Liver (tissue), 9 donors: ENCODE measurements around the gene C2. TPM values are rescaled to one million over a fixed set of nuclear protein-coding genes. Genes with fewer than 3 reads are reported as not detected.

ENCODE experiments used
- DNase-seq: peaks from one replicate; pipeline ENCODE4 v3.0.0-alpha.2; 2017; ENCODE audit warnings: low spot score
- H3K27ac ChIP-seq, 2 donors: one replicate each; pipeline ENCODE4 v1.7.0; 2013; ENCODE audit warnings: inconsistent platforms in 2 of 2, low read length in 2 of 2, control low read depth in 1 of 2, low read depth in 1 of 2, mild to moderate bottlenecking in 1 of 2
- H3K27me3 ChIP-seq, 4 donors: one replicate each; pipeline versions ENCODE4 v1.6.1 to v1.7.0; 2013; ENCODE audit warnings: low read length in 3 of 4, inconsistent platforms in 1 of 4, mild to moderate bottlenecking in 1 of 4, moderate library complexity in 1 of 4; ENCODE audit not compliant: control insufficient read depth in 4 of 4, insufficient read depth in 4 of 4
- H3K36me3 ChIP-seq, 4 donors: one replicate each; pipeline versions ENCODE4 v1.6.1 to v1.7.0; 2013; ENCODE audit warnings: low read length in 3 of 4, mild to moderate bottlenecking in 3 of 4, low read depth in 1 of 4, moderate library complexity in 1 of 4; ENCODE audit not compliant: control insufficient read depth in 4 of 4, insufficient read depth in 3 of 4
- H3K4me1 ChIP-seq, 4 donors: one replicate each; pipeline versions ENCODE4 v1.6.1 to v1.7.0; 2013; ENCODE audit warnings: low read length in 3 of 4, mild to moderate bottlenecking in 3 of 4, moderate library complexity in 1 of 4; ENCODE audit not compliant: control insufficient read depth in 4 of 4, insufficient read depth in 4 of 4
- H3K4me3 ChIP-seq, 3 donors: one replicate each; pipeline versions ENCODE4 v1.6.1 to v1.7.0; 2013; ENCODE audit warnings: low read length in 3 of 3, control low read depth in 1 of 3, low read depth in 1 of 3, mild to moderate bottlenecking in 1 of 3
- H3K9ac ChIP-seq, 2 donors: one replicate each; pipeline ENCODE4 v1.7.0; 2013; ENCODE audit warnings: low read length in 2 of 2, mild to moderate bottlenecking in 2 of 2, moderate library complexity in 2 of 2, control low read depth in 1 of 2, low read depth in 1 of 2
- H3K9me3 ChIP-seq, 4 donors: one replicate each; pipeline versions ENCODE4 v1.6.1 to v1.7.0; 2013; ENCODE audit warnings: low read length in 3 of 4; ENCODE audit not compliant: control insufficient read depth in 4 of 4
- ATF3 ChIP-seq: IDR thresholded peaks from 2 replicates; pipeline ENCODE4 v1.6.1; 2016; ENCODE audit warnings: antibody characterized with exemption
- CTCF ChIP-seq: fragments of 150-350 bp; IDR thresholded peaks from 2 replicates; pipeline ENCODE4 v1.5.1; 2017; ENCODE audit warnings: improper control_type of control experiment, low read depth, low read length; ENCODE audit not compliant: missing input control
- FOXA2 ChIP-seq: IDR thresholded peaks from 2 replicates; pipeline ENCODE4 v1.6.1; 2016; ENCODE audit warnings: antibody characterized with exemption
- GABPA ChIP-seq, 2 donors: IDR thresholded peaks in 1 of 2; conservative IDR thresholded peaks in 1 of 2; 2 replicates each; pipeline ENCODE4 v1.6.1; 2016; ENCODE audit warnings: antibody characterized with exemption in 2 of 2, mild to moderate bottlenecking in 1 of 2, moderate library complexity in 1 of 2
- HNF4A ChIP-seq, 2 donors: conservative IDR thresholded peaks; 2 replicates each; pipeline ENCODE4 v1.6.1; 2016; ENCODE audit warnings: antibody characterized with exemption in 2 of 2, mild to moderate bottlenecking in 2 of 2
- HNF4G ChIP-seq: IDR thresholded peaks from 2 replicates; pipeline ENCODE4 v1.6.1; 2016; ENCODE audit warnings: antibody characterized with exemption
- JUND ChIP-seq, 2 donors: IDR thresholded peaks; 2 replicates each; pipeline ENCODE4 v1.6.1; 2016; ENCODE audit warnings: antibody characterized with exemption in 2 of 2
- MAX ChIP-seq: IDR thresholded peaks from 2 replicates; pipeline ENCODE4 v1.6.1; 2016; ENCODE audit warnings: antibody characterized with exemption
- NR2F2 ChIP-seq: IDR thresholded peaks from 2 replicates; pipeline ENCODE4 v1.6.1; 2016; ENCODE audit warnings: antibody characterized with exemption
- RAD21 ChIP-seq, 2 donors: IDR thresholded peaks; 2 replicates each; pipeline ENCODE4 v1.6.1; 2016; ENCODE audit warnings: antibody characterized with exemption in 2 of 2, mild to moderate bottlenecking in 2 of 2
- RXRA ChIP-seq, 2 donors: IDR thresholded peaks; 2 replicates each; pipeline ENCODE4 v1.6.1; 2017 to 2018; ENCODE audit warnings: antibody characterized with exemption in 2 of 2, mild to moderate bottlenecking in 1 of 2
- SP1 ChIP-seq: IDR thresholded peaks from 2 replicates; pipeline ENCODE4 v1.6.1; 2018; ENCODE audit warnings: antibody characterized with exemption, mild to moderate bottlenecking
- TAF1 ChIP-seq: conservative IDR thresholded peaks from 2 replicates; pipeline ENCODE4 v1.6.1; 2016; ENCODE audit warnings: antibody characterized with exemption, mild to moderate bottlenecking
- YY1 ChIP-seq: IDR thresholded peaks from 2 replicates; pipeline ENCODE4 v1.6.1; 2016; ENCODE audit warnings: antibody characterized with exemption, mild to moderate bottlenecking
- ZBTB33 ChIP-seq: IDR thresholded peaks from 2 replicates; pipeline ENCODE4 v1.6.1; 2016; ENCODE audit warnings: antibody characterized with exemption
- WGBS: extraction: QIAGEN DNeasy Blood & Tissue Kit; methylation state at CpG from one replicate; pipeline ENCODE4 v1.1.7; 2013; 5-methylcytosine and 5-hydroxymethylcytosine counted together
- polyA plus RNA-seq, 2 donors: library from polyadenylated mRNA; stranded (reverse) in 1 of 2; unstranded in 1 of 2; fragments of 200-250 nt in 1 of 2; fragments of >200 nt in 1 of 2; fragmentation: Nextera tagmentation in 1 of 2; extraction: Ambion mirVana in 1 of 2; gene quantifications; one replicate each; pipeline versions ENCODE4 v1.2.1 to v1.2.3, GENCODE V29; 2013 to 2015
- total RNA-seq, 2 donors: library from RNA; depleted of rRNA; stranded (reverse); fragments of >200 nt; gene quantifications; one replicate each; pipeline ENCODE4 v1.2.3, GENCODE V29; 2014
- donor health status: healthy.
- donor health status: healthy.
- donor health status: healthy.
- donor health status: healthy.
- donor health status: healthy.

C2 gene
- total and polyA plus RNA-seq, 4 donors, result 212 to 522 (median 397) TPM

GRCh38 chr6:31935823-31936222 is 8.3 kb downstream of the C2 start:
- DNase-seq, result no peak

GRCh38 chr6:31940256-31940664 is 12.7 kb downstream of the C2 start:
- TF ChIP-seq TAF1 (no peak), ATF3 (no peak), JUND (IDR thresholded peaks at IDR 0.05) (no peak), FOXA2 (no peak), RAD21 (IDR thresholded peaks at IDR 0.05) (no peak), GABPA (IDR thresholded peaks at IDR 0.05 in 1 of 2, conservative IDR thresholded peaks at IDR 0.05 in 1 of 2) (no peak), HNF4A (conservative IDR thresholded peaks at IDR 0.05) (no peak), ZBTB33 (no peak), NR2F2 (no peak), CTCF (no peak), HNF4G (no peak), YY1 (no peak), RXRA (IDR thresholded peaks at IDR 0.05) (no peak)
- peaks cover 2 to 43% (median 25%) of the 10 kb centered on the region in 4 donors for H3K36me3 ChIP-seq
- 42% methylated on average over 6 of the region's 6 CpGs for WGBS
- no peak for DNase-seq
- H3K9me3 ChIP-seq, result no peaks in the 10 kb centered on the region
- H3K27ac ChIP-seq, result no peak overlapping the region
- no peak overlapping the region for H3K4me3 ChIP-seq
- no peak overlapping the region for H3K9ac ChIP-seq
- H3K27me3 ChIP-seq, result no peaks in the 10 kb centered on the region
- H3K4me1 ChIP-seq, result peaks cover 7 to 34% (median 21%) of the 10 kb centered on the region in 4 donors

More at GRCh38 chr6:31935823-31936222, 8.3 kb downstream of the C2 start:
- Histone ChIP-seq H3K27me3 (no peaks in the 10 kb centered on the region), H3K4me1 (peaks cover 1 to 11% (median 8%) of the 10 kb centered on the region in 4 donors), H3K27ac (no peak overlapping the region), H3K9me3 (no peaks in the 10 kb centered on the region), H3K9ac (no peak overlapping the region), H3K4me3 (no peak overlapping the region), H3K36me3 (peaks cover 8 to 36% (median 16%) of the 10 kb centered on the region in 4 donors)
- TF ChIP-seq ATF3, result no peak
- peak; percentile 24 for TF ChIP-seq SP1
- peak; percentile 63 to 69 for TF ChIP-seq HNF4A (conservative IDR thresholded peaks at IDR 0.05)
- TF ChIP-seq FOXA2, result no peak
- WGBS, result 51% methylated on average over 9 of the region's 9 CpGs

GRCh38 chr6:31943742-31944141 is 16.2 kb downstream of the C2 start:
- Histone ChIP-seq H3K27ac (peak overlapping the region in 1 of 2 donors; percentile 8), H3K4me3 (no peak overlapping the region)
- TF ChIP-seq ATF3 (no peak), FOXA2 (no peak), MAX (no peak), HNF4A (conservative IDR thresholded peaks at IDR 0.05) (no peak)

More at GRCh38 chr6:31943742-31944141, 16.2 kb downstream of the C2 start:
- Histone ChIP-seq H3K27me3 (no peaks in the 10 kb centered on the region), H3K9ac (no peak overlapping the region), H3K36me3 (peaks cover 0 to 46% (median 21%) of the 10 kb centered on the region in 4 donors), H3K4me1 (peaks cover 7 to 51% (median 29%) of the 10 kb centered on the region in 4 donors), H3K9me3 (no peaks in the 10 kb centered on the region)
- WGBS, result 85% methylated on average over 3 of the region's 3 CpGs
- DNase-seq, result no peak
